SJSA1 (cell line): ENCODE results near the gene SETD7. TPM values are rescaled to one million over a fixed set of nuclear protein-coding genes. Genes with fewer than 3 reads are reported as not detected.

Experiments used
- DNase-seq, 2 experiments: peaks; one replicate each; pipeline ENCODE4 v3.0.0-alpha.2; 2015 to 2020; ENCODE audit warnings: low spot score in 2 of 2, low read depth in 1 of 2
- H3K27ac ChIP-seq: fragments of 250-450 bp; sonication (Bioruptor Pico); 2 replicates; pipeline ENCODE4 v1.5.1; 2020; ENCODE audit warnings: mild to moderate bottlenecking, moderate library complexity
- H3K27me3 ChIP-seq: fragments of 250-450 bp; sonication (Bioruptor Pico); replicated peaks from 2 replicates; pipeline ENCODE4 v1.5.1; 2020; ENCODE audit warnings: mild to moderate bottlenecking, moderate library complexity
- H3K36me3 ChIP-seq: fragments of 250-450 bp; sonication (Bioruptor Pico); 2 replicates; pipeline ENCODE4 v1.5.1; 2020; ENCODE audit warnings: mild to moderate bottlenecking
- H3K4me1 ChIP-seq: fragments of 250-450 bp; sonication (Bioruptor Pico); replicated peaks from 2 replicates; pipeline ENCODE4 v1.6.1; 2021; ENCODE audit warnings: mild to moderate bottlenecking
- H3K4me3 ChIP-seq: fragments of 250-450 bp; sonication (Bioruptor Pico); 2 replicates; pipeline ENCODE4 v1.5.1; 2020; ENCODE audit warnings: mild to moderate bottlenecking
- H3K9me3 ChIP-seq: fragments of 250-450 bp; sonication (Bioruptor Pico); replicated peaks from 2 replicates; pipeline ENCODE4 v1.5.1; 2020; ENCODE audit warnings: mild to moderate bottlenecking
- total RNA-seq: library from RNA; depleted of rRNA; stranded (reverse); fragments of >200 nt; shearing (Covaris generic); gene quantifications from 2 replicates; pipeline ENCODE4 v1.2.3, GENCODE V29; 2014

The SETD7 gene
- total RNA-seq, 1 experiment from 2014 or later, result 22.9 TPM

DNA sequence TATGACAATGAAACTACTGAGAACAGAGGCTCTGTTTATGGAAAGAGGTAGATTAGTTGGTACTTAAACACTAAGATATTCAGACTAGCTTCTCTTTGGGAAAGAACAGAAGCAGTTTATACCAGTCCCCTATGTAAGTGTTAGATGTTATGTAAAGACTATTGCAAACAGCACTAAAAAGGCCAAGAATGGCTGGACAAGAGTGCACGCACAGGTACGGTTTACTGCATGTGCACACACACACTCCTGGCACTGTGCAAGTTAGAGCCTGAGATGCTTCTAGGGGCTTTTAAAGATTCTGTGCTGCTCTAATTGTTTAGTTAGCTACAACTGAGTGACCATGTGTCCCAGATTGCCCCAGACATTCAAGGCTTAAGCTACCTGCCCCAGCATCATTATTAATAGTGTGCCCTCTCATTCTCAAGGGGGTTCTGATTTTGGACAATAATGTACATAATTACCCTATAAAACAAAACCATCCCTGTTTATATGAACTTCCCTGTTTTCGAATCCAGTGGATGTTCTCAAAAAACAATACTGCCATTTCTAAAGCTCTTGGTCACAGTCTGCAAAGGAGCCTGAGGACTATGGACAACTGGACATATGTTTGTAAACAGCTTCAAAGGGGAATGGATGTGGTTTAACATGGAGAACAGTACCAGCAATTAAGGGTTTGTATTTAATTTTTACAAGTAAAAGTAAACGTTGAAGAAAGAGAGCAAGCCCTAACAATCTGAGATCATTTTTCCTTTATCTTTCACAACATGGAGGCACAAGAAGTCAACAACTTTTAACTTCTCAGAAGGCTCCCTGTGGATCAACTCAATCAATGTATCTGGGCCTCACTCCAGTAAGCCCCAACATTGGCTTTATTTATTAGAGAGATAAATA is 2.0 kb downstream of the SETD7 start:
- Histone ChIP-seq H3K27me3 (peaks cover 20% of the 10 kb centered on the region), H3K9me3 (no peaks in the 10 kb centered on the region; the same call in 1 of the 2 replicates), H3K4me1 (peaks cover 19% of the 10 kb centered on the region), H3K4me3 (peak overlapping the region; percentile 94; the same call in 1 of the 2 replicates), H3K36me3 (peaks cover 7% of the 10 kb centered on the region), H3K27ac (0 out of 2 replicates have a peak overlapping the region, but pooled peaks have one; percentile 83)
- DNase-seq, result no peak

DNA sequence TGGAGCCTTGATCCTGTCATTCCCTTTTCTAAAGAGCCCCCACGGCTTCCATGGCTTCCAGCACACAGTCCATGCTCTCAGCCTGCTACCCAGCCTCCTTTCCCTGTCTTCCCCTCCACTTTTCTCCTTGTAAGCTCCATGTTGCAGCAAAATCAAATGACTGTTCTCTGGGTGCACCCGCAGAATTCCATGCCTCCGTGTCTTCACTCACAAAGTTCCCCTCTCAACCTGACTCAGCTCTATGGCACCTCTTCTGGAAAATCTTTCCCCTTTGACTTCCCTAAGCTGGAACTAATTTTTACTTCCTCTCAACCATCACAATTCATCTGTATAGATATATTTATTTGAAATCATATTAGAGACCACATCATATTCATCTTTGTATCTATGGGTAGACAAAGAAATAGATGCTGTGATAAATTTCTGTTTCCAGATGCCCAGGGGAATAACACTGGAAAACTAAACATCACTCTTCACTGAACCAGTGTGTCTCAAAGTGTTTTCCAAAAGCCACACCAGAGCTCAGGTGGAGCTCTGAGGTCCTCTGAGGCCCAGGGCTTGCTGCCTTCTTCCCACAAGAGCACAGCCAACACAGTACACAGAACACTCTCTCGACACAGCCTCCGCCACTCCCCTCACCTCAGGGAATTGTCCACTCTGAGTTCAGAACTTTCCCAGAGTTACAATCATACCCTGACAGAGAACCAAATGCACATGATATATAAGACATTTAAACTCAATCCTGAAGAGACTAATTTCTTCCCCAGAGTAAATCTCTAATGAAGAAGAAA is 3.3 kb downstream of the SETD7 start:
- Histone ChIP-seq H3K4me1 (peaks cover 19% of the 10 kb centered on the region), H3K9me3 (no peaks in the 10 kb centered on the region; the same call in 1 of the 2 replicates), H3K4me3 (no peak overlapping the region), H3K27me3 (peaks cover 8% of the 10 kb centered on the region), H3K36me3 (peaks cover 7% of the 10 kb centered on the region), H3K27ac (no peak overlapping the region)
- no peak for DNase-seq

DNA sequence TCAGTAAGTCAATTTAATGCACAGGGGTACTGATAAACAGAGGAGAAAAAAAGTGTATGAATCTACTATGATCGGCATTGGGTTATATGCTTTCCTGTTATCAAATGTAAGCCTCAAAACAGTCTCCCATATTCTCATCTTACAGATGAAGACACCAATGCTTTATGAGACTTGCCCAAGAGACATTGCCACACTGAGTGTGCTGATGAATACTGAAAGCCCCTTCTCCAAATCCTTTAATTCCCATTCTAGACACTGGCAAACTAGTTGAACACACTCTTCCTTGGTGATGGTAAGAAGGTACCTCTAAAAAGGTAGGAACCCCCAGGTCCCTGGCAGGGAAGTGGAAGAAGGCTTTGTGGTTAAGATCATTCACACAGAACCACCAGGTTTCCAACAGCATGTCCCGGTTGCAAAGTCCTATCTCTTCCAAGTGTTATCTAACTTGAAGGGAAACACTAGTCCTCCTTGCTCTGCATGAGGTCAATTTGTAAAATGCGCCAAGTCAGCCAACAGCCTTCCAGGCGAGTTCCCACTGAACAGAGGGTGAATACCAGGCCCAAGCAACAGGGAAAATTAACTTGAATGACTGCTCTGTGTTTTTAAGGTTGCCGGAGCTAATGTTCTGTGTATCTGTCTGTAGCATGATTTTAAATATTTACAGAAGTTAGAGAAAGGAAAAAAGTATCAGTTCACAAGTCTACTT is 5.1 kb downstream of the SETD7 start:
- no peak for DNase-seq
- peaks cover 15% of the 10 kb centered on the region for H3K4me1 ChIP-seq
- no peak overlapping the region for H3K27ac ChIP-seq

DNA sequence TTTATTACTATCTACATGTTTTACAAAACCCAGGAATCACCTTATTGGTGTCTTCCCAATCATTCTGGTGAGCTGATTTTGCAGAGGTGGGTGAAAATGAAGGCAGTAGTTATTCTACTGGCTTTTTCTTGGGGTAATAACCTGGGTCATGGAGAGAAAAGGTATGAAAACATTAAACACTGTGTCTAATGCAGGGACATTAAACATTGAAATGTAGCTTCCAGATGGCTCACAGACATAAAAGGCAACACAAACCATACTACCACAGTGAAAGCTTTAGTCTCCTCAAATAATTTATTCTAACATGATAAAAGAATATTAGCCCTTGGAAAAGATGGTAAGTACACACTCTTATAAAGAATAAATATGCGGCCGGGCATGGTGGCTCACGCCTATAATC is 8.0 kb downstream of the SETD7 start:
- Histone ChIP-seq H3K36me3 (no peaks in the 10 kb centered on the region), H3K9me3 (no peaks in the 10 kb centered on the region), H3K27me3 (no peaks in the 10 kb centered on the region), H3K27ac (no peak overlapping the region), H3K4me3 (no peak overlapping the region), H3K4me1 (no peaks in the 10 kb centered on the region)
- no peak for DNase-seq

More for the DNA sequence above, 5.1 kb downstream of the SETD7 start:
- H3K9me3 ChIP-seq, result no peaks in the 10 kb centered on the region; the same call in 1 of the 2 replicates
- no peak overlapping the region for H3K4me3 ChIP-seq
- no peaks in the 10 kb centered on the region for H3K27me3 ChIP-seq
- peaks cover 7% of the 10 kb centered on the region for H3K36me3 ChIP-seq

DNA sequence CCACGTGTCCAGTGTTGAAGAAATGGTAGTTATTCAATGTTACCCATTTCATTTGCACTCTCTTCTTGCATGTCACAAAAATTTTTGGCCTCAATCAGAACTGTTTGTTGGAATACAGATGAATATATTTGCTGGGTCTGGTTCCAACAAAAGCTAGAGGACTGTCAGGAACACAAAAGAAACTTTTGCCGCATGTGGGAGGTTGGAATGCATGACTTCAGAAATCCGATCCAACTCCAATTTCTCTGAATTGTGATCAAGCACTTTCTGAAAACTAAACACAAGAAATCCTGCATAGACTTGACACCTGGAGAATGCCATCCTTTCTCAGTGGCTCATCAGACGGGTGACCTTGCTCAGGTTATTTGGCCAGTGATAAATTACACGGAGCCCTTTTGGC is 15.4 kb downstream of the SETD7 start:
- no peaks in the 10 kb centered on the region for H3K4me1 ChIP-seq
- H3K36me3 ChIP-seq, result no peaks in the 10 kb centered on the region
- DNase-seq, result no peak
- no peak overlapping the region for H3K4me3 ChIP-seq
- H3K27ac ChIP-seq, result no peak overlapping the region
- no peaks in the 10 kb centered on the region for H3K27me3 ChIP-seq
- no peaks in the 10 kb centered on the region for H3K9me3 ChIP-seq

DNA sequence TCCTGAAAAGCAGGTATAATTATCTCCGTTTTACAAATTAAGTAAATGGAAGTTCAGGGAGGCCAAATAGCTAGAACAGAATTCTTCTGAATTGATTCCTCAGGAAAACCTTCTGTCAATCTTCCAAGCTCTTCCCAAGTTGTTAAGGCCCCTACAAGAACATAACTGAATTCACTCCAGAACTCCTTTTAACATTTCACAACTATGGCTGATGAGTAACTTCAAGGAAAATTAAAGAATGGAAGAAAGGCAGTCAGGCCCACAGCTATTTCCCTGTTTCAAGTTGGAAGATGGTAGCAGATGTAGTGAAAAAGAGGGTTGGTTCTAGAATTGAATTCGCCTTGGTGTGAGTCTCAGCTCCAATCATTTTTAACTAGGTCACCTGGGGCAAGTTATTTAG is 15.9 kb downstream of the SETD7 start:
- H3K4me1 ChIP-seq, result no peaks in the 10 kb centered on the region
- H3K9me3 ChIP-seq, result no peaks in the 10 kb centered on the region
- H3K27me3 ChIP-seq, result no peaks in the 10 kb centered on the region
- H3K4me3 ChIP-seq, result no peak overlapping the region
- DNase-seq, result no peak
- H3K27ac ChIP-seq, result no peak overlapping the region
- no peaks in the 10 kb centered on the region for H3K36me3 ChIP-seq

DNA sequence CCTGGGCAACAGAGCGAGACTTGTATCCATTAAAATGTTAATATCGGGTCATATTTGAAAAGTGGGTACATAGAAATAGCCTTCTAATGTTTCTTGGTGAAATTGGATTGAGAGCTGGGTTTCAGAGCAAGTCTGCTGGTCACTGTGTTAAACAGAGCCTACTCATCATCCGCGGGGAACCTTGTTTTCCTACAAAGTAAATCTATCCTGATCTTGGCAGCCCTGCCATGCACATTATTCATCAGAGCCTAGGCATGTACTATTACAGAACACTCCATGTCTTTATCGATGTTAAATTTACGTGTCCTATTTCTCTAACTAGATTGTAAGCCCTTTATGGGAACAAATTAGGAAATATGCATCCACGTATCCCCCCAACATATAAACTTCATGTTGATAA is 18.7 kb downstream of the SETD7 start:
- no peaks in the 10 kb centered on the region for H3K4me1 ChIP-seq
- no peaks in the 10 kb centered on the region for H3K27me3 ChIP-seq
- no peaks in the 10 kb centered on the region for H3K9me3 ChIP-seq
- DNase-seq, result no peak
- H3K4me3 ChIP-seq, result no peak overlapping the region
- no peaks in the 10 kb centered on the region for H3K36me3 ChIP-seq
- no peak overlapping the region for H3K27ac ChIP-seq

DNA sequence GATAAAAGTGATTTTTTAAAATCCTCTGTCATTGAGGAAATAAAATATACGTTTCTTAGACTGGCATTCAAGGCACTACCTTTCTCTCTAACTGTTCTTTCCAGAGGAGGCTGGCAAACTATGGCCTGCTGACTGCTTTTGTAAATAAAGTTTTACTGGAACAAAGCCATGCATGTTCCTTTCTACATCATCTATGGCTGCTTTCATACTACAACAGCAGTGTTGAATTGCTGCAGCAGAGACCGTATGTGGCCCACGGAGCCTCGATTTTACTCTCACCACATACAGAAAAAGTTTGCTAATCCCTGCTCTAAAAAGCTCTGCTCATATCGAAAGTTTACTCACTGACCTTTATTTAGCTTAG is 20.2 kb downstream of the SETD7 start:
- Histone ChIP-seq H3K27ac (no peak overlapping the region), H3K4me1 (no peaks in the 10 kb centered on the region), H3K9me3 (no peaks in the 10 kb centered on the region), H3K4me3 (no peak overlapping the region), H3K27me3 (no peaks in the 10 kb centered on the region), H3K36me3 (no peaks in the 10 kb centered on the region; the same call in 1 of the 2 replicates)
- DNase-seq, result no peak

DNA sequence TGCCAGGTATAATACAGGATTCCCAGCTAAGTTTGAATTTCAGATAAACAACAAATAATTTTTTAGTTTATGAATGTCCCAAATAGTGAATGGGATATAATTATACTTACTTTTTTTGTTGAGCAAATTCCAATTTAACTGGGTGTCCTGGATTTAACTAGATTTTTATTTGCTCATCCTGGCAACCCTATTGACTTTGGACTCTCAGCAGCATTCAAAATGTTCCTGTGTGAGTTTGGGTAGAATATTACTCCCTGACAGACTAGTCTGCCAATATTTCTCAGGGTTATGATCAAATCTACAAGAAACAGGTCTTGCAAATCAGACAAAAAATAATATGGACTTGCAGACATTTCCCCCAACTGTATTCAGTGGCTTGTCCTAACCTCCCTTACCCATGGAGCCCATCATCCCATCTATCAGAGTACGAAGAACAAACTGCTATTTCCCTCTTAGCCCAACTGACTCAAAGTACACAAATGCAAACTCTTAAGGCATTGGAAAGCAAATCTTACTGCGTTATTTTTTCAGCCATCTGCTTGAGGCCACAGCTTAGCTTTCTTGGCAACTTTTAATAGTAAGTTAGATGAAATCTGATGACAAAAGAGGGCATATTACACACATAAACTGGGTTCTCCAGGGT is 20.7 kb downstream of the SETD7 start:
- Histone ChIP-seq H3K27ac (no peak overlapping the region), H3K27me3 (no peaks in the 10 kb centered on the region), H3K36me3 (no peaks in the 10 kb centered on the region; the same call in 1 of the 2 replicates), H3K4me1 (no peaks in the 10 kb centered on the region), H3K9me3 (no peaks in the 10 kb centered on the region), H3K4me3 (no peak overlapping the region)
- no peak for DNase-seq

DNA sequence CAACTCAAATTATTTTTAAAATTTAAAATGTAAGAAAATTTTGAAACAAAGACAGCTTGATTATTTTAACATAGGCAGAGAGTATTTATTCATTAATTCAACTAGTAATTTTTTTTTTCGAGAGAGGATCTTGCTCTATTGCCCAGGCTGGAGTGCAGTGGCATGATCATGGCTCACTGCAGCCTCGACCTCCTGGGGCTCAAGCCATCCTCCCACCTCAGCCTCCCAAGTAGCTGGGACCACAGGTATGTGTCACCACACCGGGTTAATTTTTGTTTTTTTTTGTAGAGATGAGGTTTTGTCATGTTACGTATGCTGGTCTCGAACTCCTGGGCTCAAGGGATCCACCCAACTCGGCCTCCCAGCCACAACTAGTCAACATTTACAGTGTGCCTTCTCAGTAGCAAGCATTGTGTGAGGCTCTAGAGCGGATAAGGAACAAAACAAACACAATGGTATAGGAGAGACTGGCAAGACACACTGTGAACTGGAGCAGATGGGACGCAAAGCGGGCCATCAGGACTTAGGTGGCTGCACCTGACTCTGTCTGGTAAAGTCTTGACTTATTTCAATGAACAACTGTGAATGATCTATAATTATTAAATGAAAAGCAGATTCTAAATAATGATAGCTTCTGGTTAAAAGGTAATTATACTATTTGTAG is 21.6 kb downstream of the SETD7 start:
- H3K4me3 ChIP-seq, result no peak overlapping the region
- H3K27ac ChIP-seq, result no peak overlapping the region
- no peak for DNase-seq
- H3K36me3 ChIP-seq, result no peaks in the 10 kb centered on the region; the same call in 1 of the 2 replicates
- no peaks in the 10 kb centered on the region for H3K4me1 ChIP-seq
- H3K9me3 ChIP-seq, result no peaks in the 10 kb centered on the region
- H3K27me3 ChIP-seq, result no peaks in the 10 kb centered on the region

DNA sequence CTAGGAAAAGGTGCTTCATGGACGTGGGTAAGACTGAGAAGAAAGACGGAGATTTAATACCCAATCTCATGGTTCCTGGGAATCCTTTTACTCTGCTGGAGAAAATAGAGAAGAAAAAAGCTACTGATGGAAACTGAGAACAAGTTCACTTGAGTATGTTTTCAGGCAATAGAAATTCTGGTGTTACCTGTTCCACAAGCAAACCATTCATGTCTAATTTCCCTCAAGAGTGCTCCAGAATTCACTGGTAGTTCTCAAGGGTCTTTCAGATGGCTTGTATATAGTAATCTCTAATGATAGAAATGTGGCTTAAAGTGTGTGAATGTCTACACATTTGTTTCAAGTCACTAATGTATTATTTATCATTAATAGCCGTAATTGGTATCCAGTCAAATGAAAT is 22.5 kb downstream of the SETD7 start:
- no peaks in the 10 kb centered on the region for H3K27me3 ChIP-seq
- DNase-seq, result no peak
- no peaks in the 10 kb centered on the region for H3K9me3 ChIP-seq
- no peak overlapping the region for H3K4me3 ChIP-seq
- peaks cover 4% of the 10 kb centered on the region; the same call in 1 of the 2 replicates for H3K36me3 ChIP-seq
- H3K4me1 ChIP-seq, result no peaks in the 10 kb centered on the region
- no peak overlapping the region for H3K27ac ChIP-seq

DNA sequence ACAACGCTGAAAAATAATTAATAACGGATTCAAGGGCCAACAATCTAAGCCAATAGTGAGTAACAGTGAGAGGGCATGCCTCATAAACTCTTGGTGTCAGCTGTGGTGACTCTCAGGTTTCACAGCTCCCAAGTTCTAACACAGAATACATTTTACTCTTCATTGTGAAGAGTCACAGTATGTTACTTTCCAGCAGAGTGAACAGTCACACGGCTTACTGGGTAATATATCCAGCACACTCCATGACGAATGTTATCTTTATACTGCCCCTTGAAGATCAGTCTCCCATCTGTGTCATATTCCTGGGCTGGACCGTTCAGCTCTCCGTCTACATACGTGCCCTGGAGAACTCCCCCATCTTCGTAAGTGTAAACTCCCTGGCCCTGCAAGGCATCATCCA is 23.1 kb downstream of the SETD7 start:
- H3K27ac ChIP-seq, result no peak overlapping the region

More for the DNA sequence above, 23.1 kb downstream of the SETD7 start:
- H3K4me1 ChIP-seq, result no peaks in the 10 kb centered on the region
- H3K27me3 ChIP-seq, result no peaks in the 10 kb centered on the region
- DNase-seq, result no peak
- peaks cover 10% of the 10 kb centered on the region; the same call in 1 of the 2 replicates for H3K36me3 ChIP-seq
- no peak overlapping the region for H3K4me3 ChIP-seq
- H3K9me3 ChIP-seq, result no peaks in the 10 kb centered on the region
